HEK293 (cell line): ENCODE data around the gene ASAH2.
A peak's percentile ranks its signal among the peaks of the same experiment; 100 is the strongest.

Source experiments
- CTCF ChIA-PET: fragments of 350-600 bp; formaldehyde crosslinking; extraction: SDS; loops from one replicate; lab custom pipeline; 2021; ENCODE audit warnings: antibody characterized with exemption; lab: Yijun Ruan, JAX
- POLR2A ChIA-PET: fragments of 300-600 bp; formaldehyde crosslinking; extraction: SDS; loops from one replicate; lab custom pipeline; 2020; ENCODE audit warnings: antibody characterized with exemption, inconsistent platforms; lab: Yijun Ruan, JAX
- H3K27ac ChIP-seq: fragments of 200-500 bp; sonication (Bioruptor generic); 2 replicates; pipeline ENCODE4 v1.5.1; 2014; ENCODE audit warnings: low read depth, low read length, control low read depth, inconsistent platforms; ENCODE audit errors: extremely low read depth
- H3K36me3 ChIP-seq, 2 experiments: fragments of 200-500 bp in 1 of 2; sonication (Bioruptor generic) in 1 of 2; 1 replicate in 1 of 2; 2 replicates in 1 of 2; pipeline ENCODE4 v1.5.1; 2014 to 2017; ENCODE audit warnings: inconsistent platforms in 2 of 2, low read length in 2 of 2; ENCODE audit not compliant: control insufficient read depth in 2 of 2, insufficient read depth in 1 of 2
- H3K4me1 ChIP-seq: fragments of 200-500 bp; sonication (Bioruptor generic); 2 replicates; pipeline ENCODE4 v1.5.1; 2014; ENCODE audit warnings: mild to moderate bottlenecking, low read length, inconsistent platforms; ENCODE audit not compliant: control insufficient read depth, insufficient read depth
- H3K4me3 ChIP-seq: 2 replicates; pipeline ENCODE4 v1.5.1; 2011; ENCODE audit warnings: low read depth, mild to moderate bottlenecking, control low read depth, low read length, moderate library complexity
- H3K9me3 ChIP-seq: fragments of 200-500 bp; sonication (Bioruptor generic); 2 replicates; pipeline ENCODE4 v1.5.1; 2014; ENCODE audit warnings: low read depth, low read length, inconsistent platforms; ENCODE audit not compliant: control insufficient read depth, insufficient read depth
- GLI2 ChIP-seq: fragments of 450-650 bp; formaldehyde crosslinking; IDR thresholded peaks from 2 replicates; pipeline ENCODE4; 2017; ENCODE audit warnings: missing biosample characterization, missing genetic modification characterization, low read depth, borderline replicate concordance
- GLIS1 ChIP-seq: fragments of 450-650 bp; formaldehyde crosslinking; IDR thresholded peaks from 2 replicates; pipeline ENCODE4 v1.5.1; 2016; ENCODE audit warnings: missing biosample characterization, missing genetic modification characterization
- IKZF3 ChIP-seq: fragments of 450-650 bp; IDR thresholded peaks from 2 replicates; pipeline ENCODE4 v1.5.0; 2018; ENCODE audit warnings: missing biosample characterization, mild to moderate bottlenecking, missing genetic modification characterization, moderate library complexity
- KLF8 ChIP-seq: fragments of 450-650 bp; formaldehyde crosslinking; IDR thresholded peaks from 2 replicates; pipeline ENCODE4 v1.5.1; 2016; ENCODE audit warnings: missing biosample characterization, missing genetic modification characterization
- KLF9 ChIP-seq: fragments of 450-650 bp; formaldehyde crosslinking; IDR thresholded peaks from 2 replicates; pipeline ENCODE4 v1.5.1; 2016; ENCODE audit warnings: missing biosample characterization, missing genetic modification characterization, low read depth
- SCRT1 ChIP-seq: fragments of 450-650 bp; formaldehyde crosslinking; IDR thresholded peaks from 2 replicates; pipeline ENCODE4 v1.5.1; 2016; ENCODE audit warnings: missing biosample characterization, missing genetic modification characterization, borderline replicate concordance
- ZEB2 ChIP-seq: fragments of 450-650 bp; formaldehyde crosslinking; IDR thresholded peaks from 2 replicates; pipeline ENCODE4 v1.5.1; 2016; ENCODE audit warnings: missing biosample characterization, missing genetic modification characterization
- ZNF223 ChIP-seq: fragments of 450-650 bp; formaldehyde crosslinking; IDR thresholded peaks from 2 replicates; pipeline ENCODE4 v1.5.1; 2016; ENCODE audit warnings: missing biosample characterization, missing genetic modification characterization
- ZNF292 ChIP-seq: fragments of 450-650 bp; formaldehyde crosslinking; IDR thresholded peaks from 2 replicates; pipeline ENCODE4 v1.5.1; 2016; ENCODE audit warnings: low read depth, missing biosample characterization, missing genetic modification characterization, borderline replicate concordance
- ZNF311 ChIP-seq: fragments of 450-650 bp; formaldehyde crosslinking; IDR thresholded peaks from 2 replicates; pipeline ENCODE4 v1.5.1; 2017; ENCODE audit warnings: missing biosample characterization, missing genetic modification characterization, borderline replicate concordance
- ZNF335 ChIP-seq: fragments of 450-650 bp; formaldehyde crosslinking; conservative IDR thresholded peaks from 2 replicates; pipeline ENCODE4 v1.5.1; 2016; ENCODE audit warnings: missing biosample characterization, missing genetic modification characterization
- ZNF354C ChIP-seq: fragments of 450-650 bp; formaldehyde crosslinking; IDR thresholded peaks from 2 replicates; pipeline ENCODE4 v1.5.1; 2016; ENCODE audit warnings: missing biosample characterization, missing genetic modification characterization, low read depth, borderline replicate concordance
- ZNF473 ChIP-seq: fragments of 450-650 bp; formaldehyde crosslinking; IDR thresholded peaks from 2 replicates; pipeline ENCODE4 v1.5.1; 2017; ENCODE audit warnings: missing biosample characterization, missing genetic modification characterization
- ZNF529 ChIP-seq: fragments of 450-650 bp; formaldehyde crosslinking; IDR thresholded peaks from 2 replicates; pipeline ENCODE4 v1.5.1; 2017; ENCODE audit warnings: missing genetic modification characterization, missing biosample characterization; ENCODE audit not compliant: insufficient replicate concordance
- ZNF654 ChIP-seq: fragments of 450-650 bp; formaldehyde crosslinking; IDR thresholded peaks from 2 replicates; pipeline ENCODE4 v1.5.1; 2016; ENCODE audit warnings: low read depth, missing biosample characterization, missing genetic modification characterization
- ZNF776 ChIP-seq: fragments of 450-650 bp; formaldehyde crosslinking; IDR thresholded peaks from 2 replicates; pipeline ENCODE4 v1.5.0; 2017; ENCODE audit warnings: missing biosample characterization, missing genetic modification characterization, borderline replicate concordance
- TF ChIP-seq, protein P1 (sequence below): fragments of 450-650 bp; formaldehyde crosslinking; IDR thresholded peaks from 2 replicates; pipeline ENCODE4 v1.5.1; 2016; ENCODE audit warnings: missing biosample characterization, missing genetic modification characterization
- TF ChIP-seq, protein P2 (sequence below): fragments of 450-650 bp; formaldehyde crosslinking; IDR thresholded peaks from 2 replicates; pipeline ENCODE4 v1.5.1; 2016; ENCODE audit warnings: missing biosample characterization, missing genetic modification characterization
- TF ChIP-seq, protein P3 (sequence below): fragments of 450-650 bp; formaldehyde crosslinking; IDR thresholded peaks from 2 replicates; pipeline ENCODE4 v1.5.1; 2016; ENCODE audit warnings: missing biosample characterization, missing genetic modification characterization, low read depth
- TF ChIP-seq, protein P4 (sequence below): fragments of 450-650 bp; formaldehyde crosslinking; IDR thresholded peaks from 2 replicates; pipeline ENCODE4 v1.5.1; 2016; ENCODE audit warnings: missing biosample characterization, missing genetic modification characterization

ASAH2 gene

DNA sequence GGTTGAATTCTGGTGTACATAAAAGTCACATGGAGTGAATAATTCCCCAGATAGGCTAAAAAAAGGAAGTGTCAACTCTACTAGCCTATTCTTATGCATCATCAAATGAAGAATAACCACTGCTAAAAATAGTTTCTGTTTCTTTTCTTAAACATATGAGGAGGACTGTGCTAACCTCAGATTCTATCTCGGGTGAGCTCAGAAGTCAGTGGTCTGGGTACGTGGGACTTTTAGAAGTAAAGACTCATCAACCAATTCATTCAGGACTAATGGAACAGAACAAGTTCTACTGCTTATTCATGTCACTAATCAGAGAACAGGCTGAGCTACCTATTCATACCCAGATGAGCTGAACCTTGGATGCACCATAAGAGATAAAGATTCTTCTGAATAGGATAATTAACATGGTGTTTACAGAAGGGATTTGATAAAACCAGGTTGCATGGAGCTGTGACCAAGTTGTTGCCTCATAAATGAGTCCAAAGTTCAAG lies 9.5 kb upstream of the ASAH2 start:
- Histone ChIP-seq H3K4me1 (no peaks in the 10 kb centered on the region), H3K9me3 (no peaks in the 10 kb centered on the region), H3K4me3 (no peak overlapping the region), H3K27ac (no peak overlapping the region)
- POLR2A ChIA-PET = no interaction called here
- no peak for TF ChIP-seq ZNF354C (tag by site-specific recombination)
- TF ChIP-seq, protein P1, sequence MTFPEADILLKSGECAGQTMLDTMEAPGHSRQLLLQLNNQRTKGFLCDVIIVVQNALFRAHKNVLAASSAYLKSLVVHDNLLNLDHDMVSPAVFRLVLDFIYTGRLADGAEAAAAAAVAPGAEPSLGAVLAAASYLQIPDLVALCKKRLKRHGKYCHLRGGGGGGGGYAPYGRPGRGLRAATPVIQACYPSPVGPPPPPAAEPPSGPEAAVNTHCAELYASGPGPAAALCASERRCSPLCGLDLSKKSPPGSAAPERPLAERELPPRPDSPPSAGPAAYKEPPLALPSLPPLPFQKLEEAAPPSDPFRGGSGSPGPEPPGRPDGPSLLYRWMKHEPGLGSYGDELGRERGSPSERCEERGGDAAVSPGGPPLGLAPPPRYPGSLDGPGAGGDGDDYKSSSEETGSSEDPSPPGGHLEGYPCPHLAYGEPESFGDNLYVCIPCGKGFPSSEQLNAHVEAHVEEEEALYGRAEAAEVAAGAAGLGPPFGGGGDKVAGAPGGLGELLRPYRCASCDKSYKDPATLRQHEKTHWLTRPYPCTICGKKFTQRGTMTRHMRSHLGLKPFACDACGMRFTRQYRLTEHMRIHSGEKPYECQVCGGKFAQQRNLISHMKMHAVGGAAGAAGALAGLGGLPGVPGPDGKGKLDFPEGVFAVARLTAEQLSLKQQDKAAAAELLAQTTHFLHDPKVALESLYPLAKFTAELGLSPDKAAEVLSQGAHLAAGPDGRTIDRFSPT (tag by site-specific recombination) = no peak
- TF ChIP-seq ZNF654 (tag by site-specific recombination) = no peak
- TF ChIP-seq ZNF776 (tag by site-specific recombination) = no peak
- TF ChIP-seq GLIS1 (tag by site-specific recombination) = no peak
- TF ChIP-seq, protein P2, sequence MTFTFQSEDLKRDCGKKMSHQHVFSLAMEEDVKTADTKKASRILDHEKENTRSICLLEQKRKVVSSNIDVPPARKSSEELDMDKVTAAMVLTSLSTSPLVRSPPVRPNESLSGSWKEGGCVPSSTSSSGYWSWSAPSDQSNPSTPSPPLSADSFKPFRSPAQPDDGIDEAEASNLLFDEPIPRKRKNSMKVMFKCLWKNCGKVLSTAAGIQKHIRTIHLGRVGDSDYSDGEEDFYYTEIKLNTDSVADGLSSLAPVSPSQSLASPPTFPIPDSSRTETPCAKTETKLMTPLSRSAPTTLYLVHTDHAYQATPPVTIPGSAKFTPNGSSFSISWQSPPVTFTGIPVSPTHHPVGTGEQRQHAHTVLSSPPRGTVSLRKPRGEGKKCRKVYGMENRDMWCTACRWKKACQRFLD = no peak
- no peak for TF ChIP-seq ZNF311
- TF ChIP-seq, all 188 proteins: peak for 0
- no peaks in the 10 kb centered on the region for H3K36me3 ChIP-seq
- CTCF ChIA-PET = interaction anchor here (1.1 to 1.9 kb wide), 2 partner anchors 14 to 666 kb away, joined by 4 to 12 read pairs; no protein-coding TSS in a partner anchor

DNA sequence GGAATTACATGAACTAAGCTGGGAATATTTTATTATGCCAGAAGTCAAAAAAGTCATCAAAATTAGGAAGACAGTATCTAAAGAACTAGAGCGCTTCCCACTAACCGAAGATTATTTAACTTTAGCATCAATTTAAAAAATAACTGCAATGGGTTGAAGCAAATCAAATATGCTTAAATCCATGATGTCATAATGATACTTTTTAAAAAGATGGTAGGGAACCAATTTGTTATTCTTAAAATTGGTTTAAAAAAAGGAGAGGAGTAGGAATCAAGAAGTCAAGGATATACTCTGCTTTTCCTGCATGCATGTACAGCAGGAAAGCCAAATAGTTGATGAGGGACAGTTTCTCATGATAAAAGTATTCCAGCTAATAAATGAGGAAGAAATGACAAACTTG lies 3.2 kb upstream of the ASAH2 start:
- Histone ChIP-seq H3K4me3 (no peak overlapping the region), H3K4me1 (no peaks in the 10 kb centered on the region), H3K9me3 (no peaks in the 10 kb centered on the region), H3K36me3 (no peaks in the 10 kb centered on the region), H3K27ac (no peak overlapping the region)
- ChIA-PET POLR2A (no interaction called here), CTCF (no interaction called here)
- TF ChIP-seq, protein P3, sequence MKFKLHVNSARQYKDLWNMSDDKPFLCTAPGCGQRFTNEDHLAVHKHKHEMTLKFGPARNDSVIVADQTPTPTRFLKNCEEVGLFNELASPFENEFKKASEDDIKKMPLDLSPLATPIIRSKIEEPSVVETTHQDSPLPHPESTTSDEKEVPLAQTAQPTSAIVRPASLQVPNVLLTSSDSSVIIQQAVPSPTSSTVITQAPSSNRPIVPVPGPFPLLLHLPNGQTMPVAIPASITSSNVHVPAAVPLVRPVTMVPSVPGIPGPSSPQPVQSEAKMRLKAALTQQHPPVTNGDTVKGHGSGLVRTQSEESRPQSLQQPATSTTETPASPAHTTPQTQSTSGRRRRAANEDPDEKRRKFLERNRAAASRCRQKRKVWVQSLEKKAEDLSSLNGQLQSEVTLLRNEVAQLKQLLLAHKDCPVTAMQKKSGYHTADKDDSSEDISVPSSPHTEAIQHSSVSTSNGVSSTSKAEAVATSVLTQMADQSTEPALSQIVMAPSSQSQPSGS (tag by site-specific recombination) = peak; percentile 54
- TF ChIP-seq ZNF529 (tag by site-specific recombination) = no peak

DNA sequence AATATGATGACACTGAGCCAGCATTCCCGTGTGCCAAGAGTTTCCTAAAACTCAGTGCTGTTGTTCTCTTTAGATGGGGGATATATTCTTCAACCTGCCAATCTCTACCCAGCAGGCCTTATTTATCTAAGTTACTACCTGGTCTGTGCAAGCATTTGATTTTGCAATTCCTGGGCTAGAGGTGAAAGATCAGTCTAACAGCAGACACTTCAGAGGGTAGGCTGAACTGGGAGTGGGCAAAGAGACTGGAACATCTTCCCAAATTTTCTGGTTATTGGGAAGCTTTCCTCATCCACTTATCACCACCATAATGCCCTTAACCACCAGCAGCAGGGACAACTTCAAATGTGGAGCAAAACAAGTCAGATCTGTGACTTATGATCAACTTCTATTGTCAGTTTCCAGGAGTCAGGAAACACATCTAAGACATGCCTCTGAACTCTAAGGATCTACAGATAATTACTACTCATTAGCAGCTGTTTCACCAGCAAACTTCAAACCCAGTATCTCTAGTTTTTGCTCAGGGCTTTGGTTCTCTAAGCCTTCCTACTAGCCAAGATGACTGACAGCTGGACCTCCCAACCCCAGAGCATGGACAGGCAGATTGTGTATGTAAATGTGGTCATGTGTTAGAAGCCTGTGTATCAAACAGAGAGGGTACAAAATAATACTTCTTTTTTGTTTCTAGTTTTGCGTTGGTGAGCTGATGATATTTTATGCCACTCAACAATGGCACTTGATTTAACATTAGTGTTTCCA lies 1.0 kb downstream of the ASAH2 start:
- Histone ChIP-seq H3K36me3 (no peaks in the 10 kb centered on the region), H3K27ac (no peak overlapping the region), H3K9me3 (no peaks in the 10 kb centered on the region), H3K4me1 (no peaks in the 10 kb centered on the region), H3K4me3 (no peak overlapping the region)
- ChIA-PET CTCF (interaction anchor here (1.9 kb wide), 1 partner anchor 25 kb away, joined by 5 read pairs; no protein-coding TSS in a partner anchor), POLR2A (no interaction called here)
- TF ChIP-seq ZNF335 (tag by site-specific recombination) (no peak), KLF8 (tag by site-specific recombination) (no peak), ZNF223 (tag by site-specific recombination) (no peak), SCRT1 (tag by site-specific recombination) (no peak), ZNF292 (no peak), ZEB2 (tag by site-specific recombination) (no peak), KLF9 (tag by site-specific recombination) (no peak), IKZF3 (tag by site-specific recombination) (no peak), ZNF473 (tag by site-specific recombination) (no peak), GLI2 (tag by site-specific recombination) (no peak)
- TF ChIP-seq, protein P4, sequence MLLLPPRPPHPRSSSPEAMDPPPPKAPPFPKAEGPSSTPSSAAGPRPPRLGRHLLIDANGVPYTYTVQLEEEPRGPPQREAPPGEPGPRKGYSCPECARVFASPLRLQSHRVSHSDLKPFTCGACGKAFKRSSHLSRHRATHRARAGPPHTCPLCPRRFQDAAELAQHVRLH (tag by site-specific recombination) = no peak
